Measurements from ENCODE around the gene CLEC20A.
A peak's percentile ranks its signal among the peaks of the same experiment; 100 is the strongest.
"Not testable (repeated sequence)": the region's sequence is repeated elsewhere in the genome, so short reads cannot be mapped to it uniquely, and the experiment has no call there.

CLEC20A gene

DNA sequence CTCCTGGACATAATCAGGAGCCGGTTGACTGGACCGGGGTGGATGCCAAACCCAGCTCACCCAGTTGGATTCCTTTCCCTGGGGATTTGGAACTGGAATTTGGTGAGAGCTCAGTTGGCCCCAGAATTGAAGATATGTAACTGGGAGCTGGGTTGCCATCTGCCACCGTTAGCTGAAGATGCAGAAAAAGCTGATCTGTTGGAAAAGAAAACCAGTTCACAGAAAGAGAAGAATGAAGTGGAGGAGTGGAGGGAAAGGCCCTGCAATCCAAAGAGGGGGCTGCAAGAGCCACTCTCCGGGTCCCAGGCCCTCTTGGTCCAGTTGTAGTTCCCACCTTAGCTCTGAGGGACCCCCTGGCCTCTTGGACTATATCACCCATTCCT, 32.2 kb upstream of the CLEC20A start:
- DNase-seq, result no peak

DNA sequence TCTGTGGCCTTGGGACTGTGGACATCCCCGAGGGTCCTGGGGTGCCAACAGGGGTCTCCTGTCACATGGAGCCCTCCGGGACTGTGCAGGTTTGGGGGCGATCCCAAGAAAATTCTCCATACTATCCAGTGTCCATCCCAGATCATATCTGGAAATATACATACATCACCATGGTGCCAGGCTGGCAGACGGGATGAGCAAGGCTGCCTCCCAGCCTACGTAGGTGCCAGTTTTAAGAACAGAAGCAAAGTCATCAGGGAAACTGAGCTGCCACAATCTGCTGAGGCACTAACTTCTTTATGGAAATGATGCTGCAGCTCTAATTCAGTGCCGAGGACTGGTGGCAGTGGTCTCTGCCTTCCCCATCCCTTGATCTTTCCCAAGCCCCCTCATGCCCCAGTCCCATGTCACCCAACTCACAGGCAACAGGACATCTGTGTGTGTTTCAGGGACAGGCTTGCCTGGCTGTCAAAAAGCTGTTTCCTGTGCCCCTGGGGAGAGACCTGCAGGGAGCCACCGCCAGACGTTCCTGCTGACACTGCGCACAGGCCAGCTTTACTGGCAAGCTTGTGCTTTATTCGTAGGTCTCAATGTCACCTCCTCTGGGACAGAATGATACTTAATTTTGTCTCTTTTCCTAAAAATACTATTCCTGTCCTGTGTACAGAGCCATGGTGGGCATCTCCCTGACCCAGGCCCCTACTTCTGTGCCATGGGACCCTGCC, 31.6 kb upstream of the CLEC20A start:
- no peak for DNase-seq

DNA sequence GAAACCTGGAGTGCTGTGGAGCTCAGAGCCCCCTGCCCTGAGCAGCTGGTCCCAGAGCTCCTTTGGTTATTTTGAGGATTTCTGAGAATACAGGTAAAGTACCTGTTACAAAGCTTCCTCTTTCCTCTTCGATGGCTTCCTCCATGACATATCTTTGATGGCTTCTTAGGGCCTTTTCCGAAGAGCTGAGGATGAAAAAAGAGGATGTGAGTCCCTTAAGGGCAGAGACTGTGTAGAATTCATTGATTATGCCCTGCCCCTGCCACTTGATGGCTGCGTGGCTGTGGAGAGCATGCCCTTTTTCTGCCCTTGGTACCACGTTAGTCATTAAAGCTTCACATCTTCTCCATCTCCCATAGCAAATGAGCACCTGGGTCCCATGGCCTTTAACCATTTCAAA, 30.4 kb upstream of the CLEC20A start:
- no peak for DNase-seq

DNA sequence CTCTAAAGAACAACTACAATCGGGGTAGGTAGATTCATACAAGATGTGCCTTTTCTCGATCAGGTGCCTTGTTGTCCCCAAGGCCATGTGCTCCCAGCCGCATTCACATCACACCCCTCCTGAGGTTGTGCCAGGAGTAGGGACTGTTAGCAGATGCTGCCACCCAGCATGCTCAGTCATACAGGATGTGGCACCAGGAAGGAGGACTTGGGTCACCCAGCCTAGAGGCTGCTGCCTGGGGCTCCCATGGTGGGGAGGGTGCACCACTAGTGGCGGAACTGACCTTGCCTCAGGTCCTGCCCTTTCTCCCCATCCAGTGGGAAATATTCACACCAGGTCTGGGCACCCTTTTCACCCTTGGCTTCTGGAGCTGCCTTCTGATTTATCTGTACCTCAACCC, 24.5 kb upstream of the CLEC20A start:
- no peak for DNase-seq

DNA sequence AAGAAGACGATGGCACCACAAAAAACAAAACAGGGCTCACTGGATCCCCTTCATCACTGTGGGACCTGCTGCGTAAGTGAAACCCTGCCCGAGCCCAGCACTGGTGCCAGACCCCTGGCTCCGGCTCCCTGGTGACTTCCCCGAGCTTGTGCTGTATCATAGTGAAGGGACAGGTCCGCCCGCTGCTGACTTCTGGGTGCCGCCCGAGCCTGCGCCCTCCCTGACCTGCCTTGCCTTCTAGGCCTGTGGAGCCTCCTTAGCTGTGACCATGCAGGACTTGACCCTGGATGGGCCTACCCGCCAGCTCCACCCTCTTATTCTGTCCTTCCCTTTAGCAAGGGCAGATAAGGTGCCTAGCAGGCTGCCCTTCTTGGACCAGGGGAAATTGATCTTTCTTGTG, 24.0 kb upstream of the CLEC20A start:
- DNase-seq, result no peak

DNA sequence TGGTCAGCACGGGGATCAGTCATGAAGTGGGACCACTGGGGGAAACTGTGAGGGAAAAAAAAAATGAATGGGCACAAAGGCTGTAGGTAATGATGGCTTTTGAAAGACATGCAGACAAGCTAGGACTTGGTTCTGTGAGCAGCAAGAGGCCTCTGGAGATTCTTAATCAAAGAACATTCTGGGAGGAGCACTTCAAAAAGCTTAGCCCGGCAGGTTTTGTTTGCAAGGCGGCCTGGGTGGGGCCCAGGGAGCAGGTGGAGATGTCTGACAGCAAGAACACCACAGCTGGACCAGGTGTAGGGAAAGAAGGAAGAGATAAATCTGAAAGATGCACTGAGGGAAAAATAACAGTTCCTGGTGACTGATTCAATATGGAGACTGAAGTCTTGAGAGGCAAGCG, 22.1 kb upstream of the CLEC20A start:
- no peak for DNase-seq

DNA sequence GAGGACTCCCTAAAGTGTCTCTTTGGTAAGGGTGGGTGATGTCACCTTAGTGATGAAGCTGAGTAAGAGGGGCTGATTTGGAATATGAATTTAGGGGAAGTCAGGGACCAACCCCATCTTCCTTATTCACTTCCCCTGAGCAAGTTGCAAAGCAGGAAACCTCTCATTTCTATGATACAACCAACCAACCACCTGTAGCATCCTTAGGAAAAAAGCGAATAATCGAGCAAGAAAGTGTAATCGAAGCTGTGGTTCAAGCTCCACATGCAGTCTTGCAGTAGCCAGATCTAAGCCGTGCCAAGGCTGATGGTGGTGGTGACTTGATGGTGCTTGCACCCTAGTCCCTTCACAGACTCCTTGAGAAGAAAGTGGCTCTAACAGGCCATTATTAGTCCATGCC, 19.3 kb upstream of the CLEC20A start:
- no peak for DNase-seq

DNA sequence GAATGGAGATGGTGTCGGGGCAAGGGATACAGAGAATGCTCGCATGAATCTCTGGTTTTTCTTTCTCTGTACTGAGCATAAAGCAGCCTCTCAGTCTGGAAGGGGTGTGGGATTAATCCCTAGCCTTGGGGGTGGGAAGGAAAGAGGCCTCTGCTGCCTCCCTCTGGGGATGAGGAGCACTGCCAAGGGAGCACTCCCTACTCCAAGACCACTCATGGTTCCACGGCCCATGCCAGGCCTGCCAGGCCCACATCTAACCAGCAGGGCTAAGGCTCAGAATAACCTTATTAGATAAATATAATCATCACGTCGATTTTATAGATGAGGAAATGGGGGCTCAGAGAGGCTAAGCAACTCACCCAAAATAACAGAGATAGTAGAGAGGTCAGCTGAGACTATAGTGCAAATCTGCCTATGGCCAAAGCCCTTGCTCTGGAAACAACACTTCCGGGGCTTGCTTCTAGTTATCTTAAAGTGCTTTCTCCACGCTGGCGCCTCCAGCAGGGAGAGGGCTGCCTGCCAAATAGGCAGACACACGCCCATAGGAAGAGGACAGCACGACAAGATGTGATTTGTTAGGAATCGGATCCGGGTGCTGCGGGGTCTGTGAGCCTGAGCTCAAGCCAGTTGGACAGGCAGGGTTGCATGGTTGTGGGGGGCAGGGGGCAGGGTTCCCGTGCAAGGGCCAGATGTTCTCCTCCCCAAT, 16.7 kb upstream of the CLEC20A start:
- no peak for DNase-seq

DNA sequence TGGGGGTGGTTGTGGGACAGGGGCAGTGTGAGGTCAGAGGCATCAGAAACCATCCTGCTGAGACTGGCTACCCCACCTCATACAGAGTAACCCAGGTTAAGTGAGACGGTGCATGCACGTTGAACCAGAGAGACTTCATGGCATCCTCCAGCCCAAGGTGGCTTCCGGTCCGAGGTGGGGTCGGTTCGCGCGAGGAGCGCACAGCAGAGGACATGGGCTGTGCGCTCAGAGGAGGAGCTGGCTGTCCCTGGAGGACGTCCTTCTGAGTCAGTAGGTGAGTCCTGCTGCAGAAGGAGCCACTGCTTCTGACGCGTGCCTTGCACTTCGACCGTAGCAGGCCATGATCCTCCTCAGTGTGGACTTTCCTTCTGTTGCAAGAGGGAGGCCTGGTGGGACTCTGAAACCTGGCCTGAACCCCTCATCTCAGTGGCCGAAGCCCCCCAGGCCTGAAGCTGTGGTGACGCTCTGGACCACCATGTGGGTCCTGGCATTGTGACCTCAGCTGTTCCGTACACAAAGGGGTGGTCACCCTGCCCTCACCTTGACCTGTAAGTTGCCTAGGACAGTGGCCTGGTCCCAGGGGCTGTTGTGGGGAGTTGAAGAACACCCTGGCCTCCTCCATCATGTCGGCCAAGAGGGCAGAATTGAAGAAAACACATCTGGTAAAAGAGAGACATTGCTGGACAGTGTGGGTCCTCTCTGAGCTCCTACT, 16.0 kb upstream of the CLEC20A start, which contains the start of gene TEX35:
Gene TEX35 (plus strand): TSS at position 544 of the 712 bp plus-strand sequence. CDS start 80 bp downstream, at position 624.
- DNase-seq, result no peak

DNA sequence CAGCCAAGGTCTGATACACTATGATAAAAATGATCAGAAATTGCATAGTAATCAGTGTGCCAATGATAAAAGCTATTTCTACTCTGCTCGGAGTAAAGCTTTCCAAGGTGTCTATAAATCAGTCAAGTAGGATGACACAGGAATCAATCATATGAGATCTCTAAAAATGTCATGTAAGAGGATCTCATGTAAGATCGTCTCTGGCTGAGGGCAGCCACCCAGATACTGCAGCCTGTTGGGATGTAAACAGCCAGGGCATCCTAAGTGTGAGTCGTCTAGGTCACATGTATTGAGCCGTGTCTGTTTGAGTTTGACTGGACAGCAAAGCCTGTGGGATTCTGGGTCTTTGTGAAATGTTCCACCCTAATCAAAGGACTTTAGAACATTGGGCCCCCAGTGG, 13.4 kb upstream of the CLEC20A start:
- no peak for DNase-seq

DNA sequence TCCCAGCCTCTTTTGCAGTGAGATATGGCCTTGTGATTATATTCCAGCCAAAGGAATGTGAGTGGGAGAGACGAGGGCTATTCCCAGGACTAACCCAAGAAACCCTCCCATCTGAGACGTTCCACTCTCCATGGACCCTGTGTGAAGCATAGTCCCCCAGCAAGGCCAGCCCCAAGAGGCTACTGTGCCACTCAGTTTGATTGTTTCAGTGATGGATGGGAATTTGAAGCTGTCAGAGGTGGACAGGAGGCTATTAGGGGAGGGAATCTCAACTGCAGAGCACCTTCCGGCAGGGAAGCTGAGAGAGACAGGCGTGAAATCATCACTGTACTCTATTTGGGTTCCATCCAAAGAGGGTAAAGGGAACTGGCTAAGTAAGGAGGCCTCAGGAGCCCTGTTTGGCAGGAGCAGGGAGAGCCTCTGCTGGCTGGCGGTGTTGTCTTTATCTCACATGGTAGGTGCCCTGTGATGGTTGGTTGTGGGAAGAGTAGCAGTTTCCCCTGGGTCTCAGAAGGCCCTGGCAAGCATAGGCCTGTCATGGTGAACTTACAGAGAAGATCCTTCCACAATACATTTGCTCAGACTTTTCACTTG, 12.7 kb upstream of the CLEC20A start:
- no peak for DNase-seq

DNA sequence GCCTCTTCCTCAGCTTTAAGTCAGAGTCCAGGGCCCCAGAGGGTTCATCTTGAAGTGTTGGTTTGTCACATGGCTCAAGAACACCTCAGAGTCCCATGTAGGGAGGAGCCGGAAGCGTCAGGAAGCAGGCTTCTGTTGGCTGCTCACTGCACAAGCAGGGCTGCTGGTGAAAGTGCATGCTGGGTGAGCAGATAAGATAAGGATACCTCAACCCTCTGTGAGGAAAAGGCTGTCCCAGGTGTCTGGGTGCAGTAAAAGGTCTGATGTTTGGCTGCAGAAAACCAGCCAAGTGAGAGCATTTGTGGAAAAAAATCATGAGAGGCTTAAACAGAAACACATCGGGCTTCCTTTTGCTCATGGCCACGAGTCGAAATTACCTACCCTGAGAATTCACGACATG, 9.9 kb upstream of the CLEC20A start:
- DNase-seq, result no peak

DNA sequence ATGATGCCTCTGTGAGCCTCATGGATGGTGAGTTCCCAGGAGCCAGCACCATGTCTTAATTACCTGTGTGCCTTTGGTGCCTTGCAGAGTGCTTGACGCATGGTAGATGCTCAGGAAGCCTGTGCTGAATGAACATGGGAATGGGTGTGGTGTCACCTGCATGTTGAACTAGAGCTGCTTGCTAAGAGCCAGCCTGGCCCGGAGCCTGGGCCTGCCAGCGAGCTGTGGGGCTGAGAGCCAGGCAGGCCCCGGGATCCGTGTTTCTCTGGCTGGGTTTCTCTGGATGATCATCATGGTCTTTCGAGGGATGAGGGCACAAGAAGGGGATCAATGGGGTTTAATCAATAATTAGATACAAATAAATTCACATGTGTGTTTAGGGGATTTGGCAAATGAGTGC, 9.4 kb upstream of the CLEC20A start:
- no peak for DNase-seq

DNA sequence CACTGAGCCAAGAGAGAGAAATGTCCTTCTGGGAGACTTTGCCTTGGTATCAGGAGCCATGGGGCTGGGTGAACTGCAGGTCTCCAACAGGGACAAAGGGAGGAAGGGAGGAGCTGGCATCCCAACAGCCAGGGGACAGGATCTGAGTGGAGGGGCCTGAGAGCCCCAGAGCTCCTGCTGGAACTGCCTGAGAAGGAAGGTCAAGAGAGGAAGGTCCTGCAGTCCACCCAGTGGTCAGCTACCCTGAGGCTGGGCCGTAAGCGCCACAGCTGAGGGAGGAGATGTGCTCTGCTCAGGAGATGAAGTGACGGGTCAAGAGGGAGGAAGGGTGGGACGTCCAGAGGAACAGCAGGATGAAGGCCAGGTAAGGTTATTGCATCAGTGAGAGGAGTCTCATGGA, 7.5 kb upstream of the CLEC20A start:
- DNase-seq, result no peak

DNA sequence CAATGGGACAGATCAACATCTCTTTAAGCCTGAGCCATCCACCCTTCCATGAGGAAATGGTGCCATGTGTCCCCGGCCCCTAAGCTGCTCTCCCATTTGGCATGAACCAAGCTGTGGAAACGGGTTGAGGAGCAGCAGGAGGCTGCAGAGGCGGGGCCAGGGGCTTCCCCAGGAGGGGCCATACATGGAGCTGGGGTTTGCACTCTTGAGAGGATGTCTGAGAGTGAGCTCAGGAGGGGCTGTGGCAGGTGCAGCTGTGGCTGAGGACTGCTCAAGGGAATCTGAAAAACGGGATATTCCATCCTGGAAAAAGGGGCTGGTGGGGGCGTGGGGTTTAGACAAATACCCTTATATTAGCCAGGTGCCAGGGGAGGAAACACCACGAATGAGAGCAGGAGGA, 7.1 kb upstream of the CLEC20A start:
- no peak for DNase-seq

DNA sequence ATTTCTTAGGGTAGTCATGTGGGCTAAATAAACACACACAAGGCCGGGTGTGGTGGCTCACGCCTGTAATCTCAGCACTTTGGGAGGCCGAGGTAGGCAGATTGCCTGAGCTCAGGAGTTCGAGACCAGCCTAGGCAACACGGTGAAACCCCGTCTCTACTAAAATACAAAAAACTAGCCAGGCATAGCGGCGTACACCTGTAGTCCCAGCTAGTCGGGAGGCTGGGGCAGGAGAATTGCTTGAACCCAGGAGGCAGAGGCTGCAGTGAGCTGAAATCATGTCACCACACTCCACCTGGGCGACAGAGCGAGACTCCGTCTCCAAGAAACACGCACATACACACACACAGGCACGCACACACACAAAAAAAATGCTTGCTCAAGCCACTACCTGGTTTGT, 6.6 kb upstream of the CLEC20A start:
- DNase-seq, result not testable (repeated sequence)

DNA sequence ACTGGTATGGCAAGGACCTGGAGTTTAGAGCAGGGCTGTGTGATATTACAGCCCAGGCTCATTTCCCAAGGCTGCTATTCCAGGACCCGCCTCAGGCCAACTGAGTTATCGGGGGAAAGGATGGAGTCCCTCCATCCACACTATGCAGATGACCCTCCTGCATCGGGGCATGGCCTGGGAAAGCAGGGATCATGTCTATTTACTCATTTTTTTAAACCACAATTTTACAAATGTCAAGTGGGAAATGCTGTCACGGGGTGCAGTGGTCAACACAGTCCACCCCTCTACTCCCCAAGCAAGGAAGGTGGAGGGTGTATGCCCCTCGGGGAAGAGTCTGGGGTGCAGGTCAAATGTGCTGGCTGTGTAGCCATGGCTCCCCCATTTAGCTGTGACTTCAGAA, 6.1 kb upstream of the CLEC20A start:
- DNase-seq, result no peak

DNA sequence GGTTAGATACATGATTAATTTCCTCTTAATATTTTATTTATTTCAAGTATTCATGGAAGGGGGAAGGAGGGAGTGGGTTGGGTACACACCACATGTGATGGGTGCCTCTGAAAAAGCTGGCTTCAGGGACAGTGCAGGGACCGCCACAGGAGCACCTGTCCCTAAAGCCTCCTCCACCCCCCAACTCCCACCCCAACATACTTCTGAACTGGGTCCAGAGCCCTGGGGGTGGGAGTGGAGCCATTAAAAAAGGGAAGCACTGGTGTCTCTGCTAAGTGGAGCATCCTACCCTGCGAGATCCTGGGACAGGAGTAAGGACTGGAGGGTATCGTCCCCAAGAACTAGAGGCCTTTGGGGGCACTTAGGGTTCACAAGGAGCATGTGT, 5.6 kb upstream of the CLEC20A start:
- no peak for DNase-seq

DNA sequence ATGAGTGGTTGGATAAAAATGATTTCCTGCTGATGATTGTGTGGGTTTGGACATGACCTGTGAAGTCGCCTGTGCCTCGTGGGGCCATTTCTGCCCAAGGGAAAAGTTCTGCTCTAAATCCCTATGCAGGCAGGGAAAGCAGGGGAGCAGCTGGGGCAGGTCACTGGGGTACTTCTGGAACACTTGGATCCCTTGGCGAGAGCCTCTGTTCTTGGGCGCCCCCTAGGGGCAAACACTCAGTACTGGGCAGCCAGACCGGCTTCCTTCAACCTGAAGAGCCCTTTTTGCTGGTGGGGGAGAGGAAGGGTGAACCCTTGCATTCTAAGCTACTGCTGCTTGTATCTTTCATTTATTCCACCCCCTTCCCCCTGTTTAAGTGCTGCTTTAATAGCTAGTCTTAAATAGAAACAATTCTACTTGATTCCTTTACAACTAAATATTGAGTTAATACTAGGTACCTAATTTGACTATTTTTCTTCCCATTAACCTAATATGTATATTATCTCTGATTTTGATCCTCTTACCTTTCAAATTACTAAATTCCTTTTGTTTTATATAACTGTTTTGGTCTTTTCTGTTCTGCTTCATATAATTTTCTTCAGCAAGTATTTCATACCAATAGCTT, 5.1 kb upstream of the CLEC20A start:
- peak; percentile 82 for DNase-seq

DNA sequence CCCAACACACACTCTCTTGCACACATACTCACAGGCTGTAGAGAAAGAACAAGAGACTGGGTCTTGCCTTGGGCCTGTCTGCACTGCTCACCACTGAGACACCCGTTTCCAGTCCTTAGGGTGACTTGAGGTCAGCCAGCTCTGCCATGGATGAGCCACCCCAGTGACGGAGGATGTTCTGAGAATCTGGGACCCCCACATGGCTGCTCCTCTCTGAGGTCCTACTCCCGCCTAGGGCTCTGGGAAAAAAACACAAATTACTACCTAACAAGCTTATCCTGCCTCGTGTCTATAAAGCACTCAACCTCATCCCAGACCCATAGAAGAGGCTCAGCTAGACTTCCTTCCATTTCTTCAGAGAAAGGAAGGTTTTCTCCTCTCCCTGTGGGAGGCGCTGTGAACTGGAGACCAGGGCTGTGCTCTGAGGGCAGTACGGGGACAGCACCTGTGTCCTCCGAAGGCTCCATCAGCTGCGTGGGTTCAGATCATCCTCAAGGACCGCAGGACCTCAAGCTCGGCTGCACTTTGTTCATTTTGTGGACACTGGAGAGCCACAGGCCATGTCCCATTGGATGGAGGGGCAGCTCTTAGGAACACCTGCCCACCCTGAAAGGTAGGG, 4.3 kb upstream of the CLEC20A start:
- no peak for DNase-seq

DNA sequence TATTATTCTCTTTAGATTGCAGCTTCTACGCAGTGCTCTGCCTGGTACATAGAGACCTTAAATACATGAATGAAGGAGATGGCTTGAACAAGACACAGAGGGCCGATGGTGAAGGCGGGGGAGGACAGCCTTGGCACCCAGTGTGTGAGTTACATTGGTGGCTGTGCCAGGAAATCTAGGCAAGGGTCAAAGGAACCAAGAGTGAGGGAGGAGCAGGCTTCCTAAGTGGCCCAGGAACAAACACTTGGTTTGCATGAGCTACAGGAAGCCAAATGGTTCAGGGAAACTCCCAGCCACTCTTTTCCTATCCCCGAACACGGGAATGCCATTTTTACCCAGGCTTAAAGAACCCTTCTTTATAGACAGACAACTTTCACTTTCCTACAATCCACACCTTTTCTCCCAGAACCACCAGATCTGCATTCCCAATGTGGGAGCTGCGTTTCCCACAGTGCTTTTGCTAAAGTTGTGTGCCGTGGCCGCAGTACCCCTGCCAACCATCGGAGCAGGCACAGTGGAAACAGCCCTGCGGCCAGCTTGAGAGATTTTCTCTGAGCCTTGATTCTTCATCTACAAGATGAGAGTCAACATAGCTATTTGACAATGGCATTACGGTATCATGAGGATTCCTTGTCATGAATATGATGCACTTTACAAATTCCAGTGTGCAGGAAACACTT, 3.5 kb upstream of the CLEC20A start:
- DNase-seq, result no peak
